ENCODE measurements around the gene KCNA3. TPM values are rescaled to one million over a fixed set of nuclear protein-coding genes. Genes with fewer than 3 reads are reported as not detected.
A peak's percentile ranks its signal among the peaks of the same experiment; 100 is the strongest.

KCNA3 gene
- total RNA-seq, 4 donors from 2014 or later: 2.2 to 21.5 (median 2.9) TPM

- no peaks in the 10 kb centered on the region for H3K27me3 ChIP-seq
- TF ChIP-seq POLR2A (IDR thresholded peaks at IDR 0.05) (no peak), CTCF (IDR thresholded peaks at IDR 0.05) (no peak)
- DNase-seq: no peak
- H3K27ac ChIP-seq: peak overlapping the region in 1 of 4 donors; percentile 23
- H3K9me3 ChIP-seq: no peaks in the 10 kb centered on the region
- peaks cover 0 to 10% (median 3%) of the 10 kb centered on the region in 4 donors for H3K4me1 ChIP-seq
- H3K36me3 ChIP-seq: no peaks in the 10 kb centered on the region
- H3K4me3 ChIP-seq: no peak overlapping the region
Observed at GRCh38 chr1:110648417-110648816, 26.3 kb downstream of the KCNA3 start.

- Histone ChIP-seq H3K27ac (peak overlapping the region; percentile 8 to 51 (median 34)), H3K4me3 (no peak overlapping the region), H3K9me3 (no peaks in the 10 kb centered on the region), H3K4me1 (peaks cover 0 to 10% (median 3%) of the 10 kb centered on the region in 4 donors), H3K27me3 (no peaks in the 10 kb centered on the region), H3K36me3 (no peaks in the 10 kb centered on the region)
- no peak for TF ChIP-seq POLR2A (IDR thresholded peaks at IDR 0.05)
- TF ChIP-seq CTCF (IDR thresholded peaks at IDR 0.05): no peak
- DNase-seq: no peak
Observed at GRCh38 chr1:110647254-110647891, 27.4 kb downstream of the KCNA3 start.

GRCh38 chr1:110645821-110646735 lies 28.7 kb downstream of the KCNA3 start:
- no peak overlapping the region for H3K4me3 ChIP-seq
- no peaks in the 10 kb centered on the region for H3K27me3 ChIP-seq
- no peaks in the 10 kb centered on the region for H3K36me3 ChIP-seq
- H3K9me3 ChIP-seq: no peaks in the 10 kb centered on the region
- TF ChIP-seq POLR2A (IDR thresholded peaks at IDR 0.05) (no peak), CTCF (IDR thresholded peaks at IDR 0.05) (no peak)
- H3K4me1 ChIP-seq: peaks cover 0 to 10% (median 3%) of the 10 kb centered on the region in 4 donors
- H3K27ac ChIP-seq: peak overlapping the region in 1 of 4 donors; percentile 14
- DNase-seq: no peak

- no peaks in the 10 kb centered on the region for H3K9me3 ChIP-seq
- no peak for TF ChIP-seq POLR2A (IDR thresholded peaks at IDR 0.05)
- no peaks in the 10 kb centered on the region for H3K27me3 ChIP-seq
- peaks cover 0 to 10% (median 3%) of the 10 kb centered on the region in 4 donors for H3K4me1 ChIP-seq
- no peak overlapping the region for H3K4me3 ChIP-seq
- DNase-seq: no peak
- H3K36me3 ChIP-seq: no peaks in the 10 kb centered on the region
- no peak overlapping the region for H3K27ac ChIP-seq
Observed at GRCh38 chr1:110645211-110645610, 29.5 kb downstream of the KCNA3 start.

- no peak overlapping the region for H3K4me3 ChIP-seq
- H3K27ac ChIP-seq: no peak overlapping the region
- no peak for TF ChIP-seq CTCF (IDR thresholded peaks at IDR 0.05)
- TF ChIP-seq POLR2A (IDR thresholded peaks at IDR 0.05): no peak
- no peaks in the 10 kb centered on the region for H3K36me3 ChIP-seq
- no peaks in the 10 kb centered on the region for H3K9me3 ChIP-seq
- no peak for DNase-seq
- peaks cover 0 to 10% (median 3%) of the 10 kb centered on the region in 4 donors for H3K4me1 ChIP-seq
- H3K27me3 ChIP-seq: no peaks in the 10 kb centered on the region
Observed at GRCh38 chr1:110643879-110644472, 30.8 kb downstream of the KCNA3 start.
